Choroid plexus epithelial cell (primary cell): ENCODE measurements around the gene RABGAP1L.

Source experiments
- DNase-seq: peaks from one replicate; pipeline ENCODE4 v3.0.0-alpha.2; 2010; ENCODE audit warnings: low read depth
- H3K4me3 ChIP-seq: 2 replicates; pipeline ENCODE4 v1.5.1; 2011; ENCODE audit warnings: low read depth, mild to moderate bottlenecking, control low read depth, low read length, moderate library complexity
- TF ChIP-seq, protein P1 (sequence below): conservative IDR thresholded peaks from 2 replicates; pipeline ENCODE4 v1.5.1; 2011; ENCODE audit warnings: low read depth, mild to moderate bottlenecking, control low read depth, inconsistent platforms, low read length, moderate library complexity

The RABGAP1L gene

GRCh38 chr1:174949645-174950044 lies 790.3 kb downstream of the RABGAP1L start:
- H3K4me3 ChIP-seq, result no peak overlapping the region
- TF ChIP-seq, protein P1, sequence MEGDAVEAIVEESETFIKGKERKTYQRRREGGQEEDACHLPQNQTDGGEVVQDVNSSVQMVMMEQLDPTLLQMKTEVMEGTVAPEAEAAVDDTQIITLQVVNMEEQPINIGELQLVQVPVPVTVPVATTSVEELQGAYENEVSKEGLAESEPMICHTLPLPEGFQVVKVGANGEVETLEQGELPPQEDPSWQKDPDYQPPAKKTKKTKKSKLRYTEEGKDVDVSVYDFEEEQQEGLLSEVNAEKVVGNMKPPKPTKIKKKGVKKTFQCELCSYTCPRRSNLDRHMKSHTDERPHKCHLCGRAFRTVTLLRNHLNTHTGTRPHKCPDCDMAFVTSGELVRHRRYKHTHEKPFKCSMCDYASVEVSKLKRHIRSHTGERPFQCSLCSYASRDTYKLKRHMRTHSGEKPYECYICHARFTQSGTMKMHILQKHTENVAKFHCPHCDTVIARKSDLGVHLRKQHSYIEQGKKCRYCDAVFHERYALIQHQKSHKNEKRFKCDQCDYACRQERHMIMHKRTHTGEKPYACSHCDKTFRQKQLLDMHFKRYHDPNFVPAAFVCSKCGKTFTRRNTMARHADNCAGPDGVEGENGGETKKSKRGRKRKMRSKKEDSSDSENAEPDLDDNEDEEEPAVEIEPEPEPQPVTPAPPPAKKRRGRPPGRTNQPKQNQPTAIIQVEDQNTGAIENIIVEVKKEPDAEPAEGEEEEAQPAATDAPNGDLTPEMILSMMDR, result no peak
- no peak for DNase-seq

GRCh38 chr1:174953285-174954072 lies 794.2 kb downstream of the RABGAP1L start:
- TF ChIP-seq, protein P1, result no peak
- no peak overlapping the region for H3K4me3 ChIP-seq
- DNase-seq, result peak; percentile 62

GRCh38 chr1:174954073-174954460 lies 794.7 kb downstream of the RABGAP1L start:
- H3K4me3 ChIP-seq, result no peak overlapping the region
- no peak for DNase-seq
- TF ChIP-seq, protein P1, result no peak

- DNase-seq, result no peak
- no peak overlapping the region for H3K4me3 ChIP-seq
- TF ChIP-seq, protein P1, result no peak
Observed at GRCh38 chr1:174954671-174955669, 795.6 kb downstream of the RABGAP1L start.

DNA sequence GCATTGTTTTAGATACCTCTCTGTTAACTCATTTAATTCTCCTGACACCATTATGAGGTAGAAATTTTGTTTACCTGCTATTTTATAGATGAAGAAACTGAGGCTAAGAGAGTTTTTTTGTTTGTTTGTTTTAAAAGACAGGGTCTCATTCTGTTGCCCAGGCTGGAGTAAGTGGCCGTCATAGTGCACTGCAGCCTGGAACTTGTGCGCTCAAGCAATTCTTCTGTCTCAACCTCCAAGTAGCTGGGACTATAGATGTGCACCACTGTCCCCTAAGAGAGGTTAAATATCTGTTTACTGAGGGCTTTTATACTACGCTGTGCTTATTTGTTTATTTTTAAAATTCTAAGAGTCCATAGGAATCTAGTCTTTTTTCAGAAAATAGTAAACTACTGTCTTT lies 796.8 kb downstream of the RABGAP1L start:
- TF ChIP-seq, protein P1, result no peak
- no peak for DNase-seq
- no peak overlapping the region for H3K4me3 ChIP-seq

DNA sequence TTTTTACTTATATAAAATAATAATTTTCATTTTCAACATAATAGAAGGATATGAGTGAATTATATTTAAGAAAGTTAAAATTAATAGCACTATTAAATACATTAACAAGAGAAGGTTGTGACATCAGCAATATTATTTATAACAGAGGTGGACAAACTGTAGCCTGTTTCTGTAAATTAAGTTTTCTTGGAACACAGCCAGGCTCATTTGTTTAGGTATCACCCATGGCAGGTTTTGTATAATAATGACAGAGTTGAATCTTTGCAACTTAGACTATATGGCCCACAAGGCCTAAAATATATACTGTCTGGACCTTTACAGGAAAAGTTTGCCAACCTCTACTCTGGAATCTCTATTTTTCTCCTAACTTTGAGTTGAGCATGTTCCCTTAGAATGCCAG lies 797.7 kb downstream of the RABGAP1L start:
- H3K4me3 ChIP-seq, result no peak overlapping the region
- no peak for DNase-seq
- TF ChIP-seq, protein P1, result no peak
